Measurements from ENCODE around the gene MSI2. TPM values are rescaled to one million over a fixed set of nuclear protein-coding genes. Genes with fewer than 3 reads are reported as not detected.

MSI2 gene
- polyA plus RNA-seq, 1 experiment, result 9.2 TPM

DNA sequence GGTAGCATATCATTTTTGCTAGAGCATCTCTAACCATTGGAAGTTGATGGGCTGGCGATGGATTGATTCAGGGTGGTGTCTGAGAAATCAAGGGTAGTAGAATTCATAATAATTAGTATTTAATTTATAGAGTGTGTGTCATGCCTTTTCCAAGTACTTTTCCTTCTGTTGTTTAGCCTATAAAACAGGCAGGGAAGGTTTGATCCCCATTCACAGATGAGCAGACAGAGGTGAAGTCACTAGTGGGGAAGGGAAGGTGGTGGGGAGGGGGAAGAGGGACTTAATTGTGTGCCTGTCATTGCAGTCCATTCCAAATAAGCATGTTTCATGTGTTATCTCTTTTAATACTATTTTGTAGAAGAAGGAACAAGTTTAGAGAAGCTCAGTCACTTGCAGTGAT is 131.3 kb downstream of the MSI2 start:
- no peaks in the 10 kb centered on the region for H3K27me3 ChIP-seq (ENCODE audit: control insufficient read depth, insufficient read depth, low read length)
- ChIA-PET CTCF (no interaction called here), POLR2A (no interaction called here)
- H3K36me3 ChIP-seq (ENCODE audit: control insufficient read depth, insufficient read depth, low read length), result no peaks in the 10 kb centered on the region
- TF ChIP-seq, protein P1, sequence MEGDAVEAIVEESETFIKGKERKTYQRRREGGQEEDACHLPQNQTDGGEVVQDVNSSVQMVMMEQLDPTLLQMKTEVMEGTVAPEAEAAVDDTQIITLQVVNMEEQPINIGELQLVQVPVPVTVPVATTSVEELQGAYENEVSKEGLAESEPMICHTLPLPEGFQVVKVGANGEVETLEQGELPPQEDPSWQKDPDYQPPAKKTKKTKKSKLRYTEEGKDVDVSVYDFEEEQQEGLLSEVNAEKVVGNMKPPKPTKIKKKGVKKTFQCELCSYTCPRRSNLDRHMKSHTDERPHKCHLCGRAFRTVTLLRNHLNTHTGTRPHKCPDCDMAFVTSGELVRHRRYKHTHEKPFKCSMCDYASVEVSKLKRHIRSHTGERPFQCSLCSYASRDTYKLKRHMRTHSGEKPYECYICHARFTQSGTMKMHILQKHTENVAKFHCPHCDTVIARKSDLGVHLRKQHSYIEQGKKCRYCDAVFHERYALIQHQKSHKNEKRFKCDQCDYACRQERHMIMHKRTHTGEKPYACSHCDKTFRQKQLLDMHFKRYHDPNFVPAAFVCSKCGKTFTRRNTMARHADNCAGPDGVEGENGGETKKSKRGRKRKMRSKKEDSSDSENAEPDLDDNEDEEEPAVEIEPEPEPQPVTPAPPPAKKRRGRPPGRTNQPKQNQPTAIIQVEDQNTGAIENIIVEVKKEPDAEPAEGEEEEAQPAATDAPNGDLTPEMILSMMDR (IDR thresholded peaks at IDR 0.05; ENCODE audit: insufficient read depth, low read depth, low read length), result no peak
- DNase-seq (ENCODE audit: low read depth), result no peak
- no peak overlapping the region for H3K4me3 ChIP-seq (ENCODE audit: low read depth, low read length)

DNA sequence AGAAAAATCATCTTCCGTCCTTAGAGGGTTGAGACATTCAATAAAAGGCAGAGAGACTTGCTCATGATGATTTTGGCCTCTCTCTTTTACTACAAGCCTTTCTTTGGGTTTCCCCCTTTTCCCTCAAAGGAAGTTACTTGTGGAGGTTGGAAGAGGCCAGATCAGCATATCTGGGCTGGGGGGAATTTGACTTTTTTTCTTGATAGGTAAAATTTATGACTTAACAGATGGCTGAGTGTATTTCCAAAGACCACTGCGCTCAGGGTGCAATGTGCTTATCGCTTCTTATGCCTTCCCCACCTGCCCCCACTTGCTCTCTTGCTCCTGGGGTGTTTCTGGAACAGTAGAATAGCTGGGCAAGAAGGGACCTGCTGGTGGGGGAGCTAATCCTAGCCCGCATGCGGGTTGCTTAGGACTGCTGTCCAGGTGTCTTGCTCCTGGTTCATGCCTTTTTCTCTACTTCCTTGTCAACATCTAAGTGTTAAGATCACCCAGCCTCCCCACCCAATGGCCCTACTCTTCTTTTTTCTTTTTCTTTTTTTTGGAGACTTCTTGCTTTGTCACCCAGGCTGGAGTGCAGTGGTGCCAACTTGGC is 131.9 kb downstream of the MSI2 start:
- ChIA-PET CTCF (no interaction called here), POLR2A (no interaction called here)
- TF ChIP-seq, protein P1 (IDR thresholded peaks at IDR 0.05; ENCODE audit: insufficient read depth, low read depth, low read length), result no peak
- no peak overlapping the region for H3K4me3 ChIP-seq (ENCODE audit: low read depth, low read length)
- DNase-seq (ENCODE audit: low read depth), result no peak
- no peaks in the 10 kb centered on the region for H3K27me3 ChIP-seq (ENCODE audit: control insufficient read depth, insufficient read depth, low read length)
- no peaks in the 10 kb centered on the region for H3K36me3 ChIP-seq (ENCODE audit: control insufficient read depth, insufficient read depth, low read length)

DNA sequence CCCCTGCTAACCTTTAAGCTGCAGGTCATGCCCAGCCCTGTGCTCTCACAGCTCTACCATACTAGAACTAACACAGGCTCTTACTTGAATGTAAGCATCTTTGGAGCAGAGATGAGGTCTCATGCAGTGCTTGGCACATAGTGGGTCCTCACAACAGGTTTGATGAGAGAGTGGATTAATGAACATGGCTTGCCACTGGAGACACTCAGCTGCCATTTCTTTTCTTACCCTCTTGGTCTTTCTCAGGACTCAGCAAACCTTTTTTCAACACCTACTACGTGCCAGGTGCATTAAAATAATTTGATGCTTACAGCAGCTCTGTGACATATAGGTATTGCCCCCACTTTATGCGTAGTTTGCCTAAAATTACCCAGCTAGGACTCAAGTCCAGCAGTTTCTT is 133.2 kb downstream of the MSI2 start:
- Histone ChIP-seq H3K4me3 (ENCODE audit: low read depth, low read length) (no peak overlapping the region), H3K36me3 (ENCODE audit: control insufficient read depth, insufficient read depth, low read length) (no peaks in the 10 kb centered on the region), H3K27me3 (ENCODE audit: control insufficient read depth, insufficient read depth, low read length) (no peaks in the 10 kb centered on the region)
- ChIA-PET POLR2A (no interaction called here), CTCF (no interaction called here)
- TF ChIP-seq, protein P1 (IDR thresholded peaks at IDR 0.05; ENCODE audit: insufficient read depth, low read depth, low read length), result no peak
- DNase-seq (ENCODE audit: low read depth), result no peak

DNA sequence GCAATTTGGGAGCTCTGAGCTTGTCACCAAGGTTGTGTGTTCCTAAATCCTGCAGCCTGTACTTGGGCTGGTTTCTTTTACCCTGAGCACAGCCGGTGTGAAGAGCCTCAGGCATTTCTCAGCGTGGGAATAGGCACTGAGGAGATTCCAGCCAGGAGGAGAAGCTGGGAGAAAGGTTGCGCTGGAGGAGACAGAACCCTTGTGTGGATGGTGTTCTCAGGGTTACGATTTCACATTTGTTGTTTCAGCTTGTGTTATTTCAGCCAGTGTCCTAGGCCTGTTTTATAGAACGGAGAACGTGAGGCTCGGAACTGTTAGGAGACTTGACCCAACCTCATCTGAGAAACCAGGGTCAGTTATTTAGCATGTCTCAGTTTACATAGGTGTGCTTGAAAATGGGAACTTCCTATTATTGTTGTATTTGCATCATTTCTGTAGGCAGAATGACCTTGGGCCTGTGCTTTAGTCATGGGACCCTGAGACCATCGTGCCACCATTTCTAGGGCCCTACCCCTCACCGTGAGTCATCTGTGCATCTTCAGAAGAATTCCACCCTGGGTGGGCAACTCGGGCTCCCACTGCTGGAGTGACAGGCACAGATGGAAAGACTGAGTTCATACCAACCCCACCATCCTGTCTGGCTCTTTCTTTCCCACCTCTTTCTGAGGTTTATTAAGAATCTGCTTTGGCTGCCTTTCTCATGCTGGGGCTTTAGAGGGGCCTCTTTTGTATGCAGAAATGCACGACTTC is 134.9 kb downstream of the MSI2 start:
- no peaks in the 10 kb centered on the region for H3K27me3 ChIP-seq (ENCODE audit: control insufficient read depth, insufficient read depth, low read length)
- TF ChIP-seq, protein P1 (IDR thresholded peaks at IDR 0.05; ENCODE audit: insufficient read depth, low read depth, low read length), result no peak
- no peak for DNase-seq (ENCODE audit: low read depth)
- ChIA-PET POLR2A (no interaction called here), CTCF (no interaction called here)
- no peak overlapping the region for H3K4me3 ChIP-seq (ENCODE audit: low read depth, low read length)
- no peaks in the 10 kb centered on the region for H3K36me3 ChIP-seq (ENCODE audit: control insufficient read depth, insufficient read depth, low read length)

DNA sequence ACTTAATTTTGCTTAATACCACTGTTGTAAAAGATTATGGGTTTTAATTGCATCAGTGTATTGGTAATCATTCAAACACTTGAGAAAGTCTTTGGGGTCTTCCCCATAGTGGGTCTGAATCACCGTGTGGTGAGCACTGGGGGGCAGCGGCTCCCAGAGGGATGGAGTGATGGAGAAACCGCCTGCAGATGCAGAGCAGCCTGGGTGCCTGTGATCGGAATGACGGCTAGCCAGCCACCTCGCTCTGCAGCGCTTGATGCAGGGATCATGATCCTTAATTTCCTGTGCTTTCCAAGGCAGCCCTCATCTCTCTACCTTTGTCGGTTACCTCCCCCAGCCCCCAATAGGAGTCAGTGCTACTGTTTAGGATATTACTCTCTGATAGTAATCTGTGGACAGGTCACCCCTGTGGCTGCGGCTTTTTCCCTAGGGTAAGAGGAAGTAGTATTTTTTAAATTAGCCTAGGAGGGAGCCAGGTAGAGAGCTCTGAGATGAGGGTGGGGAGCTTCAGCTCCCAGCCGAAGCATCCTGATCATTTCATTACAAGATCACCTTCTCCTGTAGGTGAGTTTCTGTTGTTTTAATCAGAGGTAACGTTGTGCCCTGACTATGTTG is 135.6 kb downstream of the MSI2 start:
- POLR2A ChIA-PET, result no interaction called here
- Histone ChIP-seq H3K36me3 (ENCODE audit: control insufficient read depth, insufficient read depth, low read length) (no peaks in the 10 kb centered on the region), H3K4me3 (ENCODE audit: low read depth, low read length) (no peak overlapping the region), H3K27me3 (ENCODE audit: control insufficient read depth, insufficient read depth, low read length) (no peaks in the 10 kb centered on the region)
- CTCF ChIA-PET, result no interaction called here
- TF ChIP-seq, protein P1 (IDR thresholded peaks at IDR 0.05; ENCODE audit: insufficient read depth, low read depth, low read length), result no peak
- DNase-seq (ENCODE audit: low read depth), result no peak
